NCI-H187 treated with DMSO at 0.1 percent for 48 hours (cell line): Measurements from ENCODE around the gene ZSCAN26.
"Not testable (repeated sequence)": the region's sequence is repeated elsewhere in the genome, so short reads cannot be mapped to it uniquely, and the experiment has no call there.

Experiments
- DNase-seq: peaks from one replicate; lab custom pipeline; 2025; lab: John Stamatoyannopoulos, UW

ZSCAN26 gene

GRCh38 chr6:28257042-28257441, 9.9 kb upstream of the ZSCAN26 start:
- DNase-seq: no peak

DNA sequence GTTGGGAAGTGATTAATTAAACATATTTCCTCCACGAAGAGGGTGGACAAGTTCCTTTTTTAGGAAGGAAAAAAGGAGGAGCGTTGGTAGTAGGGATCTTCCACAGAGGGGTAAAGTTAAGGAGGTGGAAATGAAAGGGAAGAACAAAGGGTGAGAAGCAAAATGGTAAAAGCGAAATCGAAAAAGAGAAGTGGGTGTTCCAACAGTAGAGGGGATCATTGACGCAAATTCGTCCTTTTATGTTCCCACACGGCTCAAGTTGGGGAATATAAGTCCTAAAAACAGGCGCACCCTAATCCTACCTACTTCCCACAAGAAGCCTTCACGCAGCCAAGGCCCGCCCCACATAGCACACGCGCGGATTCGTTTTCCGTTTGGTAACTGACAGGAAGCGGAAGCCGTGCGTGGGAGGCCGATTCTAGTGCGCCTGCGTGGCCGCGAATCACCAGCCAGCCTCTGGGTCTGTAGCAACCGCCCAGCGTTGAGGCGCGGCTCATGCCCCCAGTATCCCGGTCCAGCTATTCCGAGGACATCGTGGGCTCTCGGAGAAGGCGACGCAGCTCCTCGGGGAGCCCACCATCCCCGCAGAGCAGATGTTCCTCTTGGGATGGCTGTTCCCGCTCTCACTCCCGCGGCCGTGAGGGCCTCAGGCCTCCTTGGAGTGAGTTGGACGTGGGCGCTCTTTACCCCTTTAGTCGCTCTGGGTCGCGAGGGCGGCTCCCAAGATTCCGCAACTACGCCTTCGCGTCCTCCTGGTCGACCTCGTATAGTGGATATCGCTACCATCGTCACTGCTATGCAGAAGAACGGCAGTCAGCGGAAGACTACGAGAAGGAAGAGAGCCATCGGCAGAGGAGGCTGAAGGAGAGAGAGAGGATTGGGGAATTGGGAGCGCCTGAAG, 7.8 kb upstream of the ZSCAN26 start, which contains the start of gene NKAPL:
NKAPL (plus strand) TSS at position 421 of the 901 bp plus-strand sequence; CDS start at position 496, 75 bp downstream.
- DNase-seq: no peak

GRCh38 chr6:28263922-28264321, 3.0 kb upstream of the ZSCAN26 start:
- no peak for DNase-seq

DNA sequence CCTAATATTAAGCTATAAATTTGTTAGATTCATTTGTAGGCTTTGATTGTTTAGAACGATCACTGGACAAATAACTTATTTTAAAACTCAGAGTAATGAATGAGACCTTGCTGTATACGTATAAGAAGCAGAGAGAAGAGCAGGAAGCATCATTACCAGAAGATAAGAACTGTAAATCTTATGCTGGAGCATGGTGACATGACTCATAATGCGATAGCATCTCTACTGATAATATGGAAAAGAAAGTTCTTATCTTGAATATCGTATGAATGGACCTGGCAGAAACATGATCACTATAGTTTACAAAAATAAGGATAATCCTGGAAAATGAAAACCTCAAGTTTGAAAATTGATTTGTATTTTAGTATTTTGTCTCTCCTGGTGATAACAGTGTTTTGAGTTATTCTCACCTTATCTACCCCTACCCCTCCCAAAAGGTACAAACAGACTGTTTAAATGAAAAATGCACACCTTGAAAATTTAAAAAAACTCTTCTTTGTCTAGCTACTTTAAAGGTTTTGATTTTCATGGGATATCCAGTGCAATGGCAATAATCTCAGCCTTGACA, 2.0 kb upstream of the ZSCAN26 start:
- DNase-seq: no peak

DNA sequence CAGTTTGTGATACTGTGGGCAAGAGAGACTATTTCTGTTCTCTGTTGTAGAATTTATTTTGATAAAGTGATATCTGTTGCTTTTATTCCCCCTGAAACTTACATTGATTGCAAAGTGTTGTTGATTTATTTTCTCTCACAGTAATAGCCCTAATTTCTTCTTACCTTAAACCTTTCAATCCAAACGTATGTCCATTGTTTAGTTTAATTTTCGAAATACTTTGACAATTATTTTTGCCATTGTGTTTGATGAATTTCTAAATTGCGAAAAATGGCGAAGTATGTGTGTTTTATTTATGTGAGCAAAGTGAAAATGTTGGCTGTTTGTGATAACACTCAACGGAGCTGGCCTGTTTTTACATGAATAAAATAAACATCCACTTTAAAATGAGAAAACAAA, 381 bp upstream of the ZSCAN26 start:
- no peak for DNase-seq

DNA sequence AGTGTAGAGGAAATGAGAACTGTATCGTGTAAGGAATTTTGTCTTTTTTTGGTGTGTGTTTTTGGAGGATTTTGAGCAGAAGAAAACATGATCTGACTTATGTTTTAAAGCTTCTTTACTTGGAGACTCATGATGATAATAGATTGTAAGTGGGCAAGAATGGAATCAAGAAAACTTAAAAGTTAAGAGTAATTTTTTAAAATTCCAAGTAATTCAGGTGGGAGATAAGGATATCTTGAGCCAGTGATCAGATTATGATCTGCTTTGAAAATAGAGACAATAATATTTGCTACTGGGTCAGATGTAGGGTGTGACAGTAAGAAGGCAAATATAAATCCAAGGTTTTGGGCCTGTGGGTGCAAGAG, 734 bp downstream of the ZSCAN26 start:
- no peak for DNase-seq

DNA sequence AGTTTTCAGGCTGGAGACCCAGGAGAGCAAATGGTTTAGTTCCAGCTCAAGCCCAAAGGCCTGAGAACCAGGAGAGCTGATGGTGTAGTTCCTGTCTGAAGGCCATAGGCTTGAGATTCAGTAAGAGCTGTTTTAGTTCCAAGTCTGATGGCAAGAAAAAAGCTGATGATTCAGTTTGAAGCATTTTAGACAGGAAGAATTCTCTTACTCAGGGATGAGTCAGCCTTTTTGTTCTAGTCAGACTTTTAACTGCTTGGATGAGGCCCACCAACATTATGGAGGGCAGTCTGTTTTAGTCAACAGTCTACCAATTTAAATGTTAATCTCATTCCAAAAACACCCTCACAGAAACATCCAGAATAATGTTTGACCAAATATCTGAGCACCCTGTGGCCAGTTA, 2.5 kb downstream of the ZSCAN26 start:
- DNase-seq: no peak

DNA sequence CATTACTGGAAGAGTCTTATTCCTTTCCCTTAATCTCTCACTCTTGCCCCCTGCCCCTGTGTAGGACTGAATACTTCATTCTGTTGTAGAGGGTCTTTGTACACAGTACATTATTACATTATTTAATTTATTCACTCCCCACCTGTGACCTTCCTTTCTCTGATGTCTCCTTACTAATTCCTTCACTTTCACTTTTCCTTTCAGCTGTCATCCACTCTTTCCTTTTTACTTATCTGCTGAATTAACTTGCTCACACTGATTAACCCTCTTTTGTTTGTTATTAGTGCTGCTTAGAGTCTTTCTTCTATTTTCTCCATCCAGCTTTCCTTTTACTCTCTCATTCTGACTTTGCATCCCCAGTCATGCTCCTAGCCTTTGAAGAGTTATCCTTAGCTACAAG, 7.9 kb downstream of the ZSCAN26 start:
- DNase-seq: no peak

- no peak for DNase-seq
Observed at GRCh38 chr6:28277746-28278145, 10.8 kb downstream of the ZSCAN26 start.

GRCh38 chr6:28280595-28281287, 13.8 kb downstream of the ZSCAN26 start:
- no peak for DNase-seq

DNA sequence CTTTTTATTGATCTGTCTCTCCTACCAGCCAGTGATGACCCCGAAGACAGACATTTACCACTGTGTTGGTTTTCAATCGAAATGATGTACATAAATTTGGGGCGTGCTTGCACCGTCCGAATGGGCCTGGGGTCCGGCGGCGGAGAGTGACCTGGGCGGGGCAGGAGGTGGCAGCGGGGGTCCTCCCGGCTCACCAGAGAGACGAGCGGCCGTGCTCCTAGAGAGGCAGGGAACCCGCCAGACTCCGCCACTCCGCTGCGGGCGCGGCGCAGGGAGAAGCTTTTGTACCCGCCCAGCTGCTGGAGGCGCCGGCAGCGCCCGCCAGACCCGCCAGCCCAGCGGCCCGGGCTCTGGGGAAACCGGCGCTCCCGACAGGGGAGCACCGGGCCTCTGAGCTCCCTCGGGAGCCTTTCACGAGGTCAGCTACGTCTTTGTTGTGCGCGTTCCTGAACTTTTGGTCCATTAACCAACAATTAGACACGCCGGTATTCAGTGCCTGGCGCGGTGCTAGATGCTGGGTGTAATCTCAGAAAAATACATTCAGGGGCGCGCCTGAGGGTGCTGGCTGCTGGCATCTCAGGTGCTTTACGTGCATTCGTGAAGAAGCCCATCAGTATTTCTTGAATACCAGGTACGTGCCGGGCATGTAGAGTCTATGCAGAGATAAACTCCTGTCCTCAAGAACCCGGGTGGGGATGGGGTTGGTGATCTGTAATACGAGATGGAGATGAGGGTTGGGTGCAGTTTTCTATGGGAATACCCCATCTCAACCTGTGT, 14.5 kb downstream of the ZSCAN26 start, which contains the start of gene PGBD1:
PGBD1 (plus strand) TSS at position 285 of the 777 bp plus-strand sequence. CDS start 2,242 bp downstream, outside the sequence.
- DNase-seq: no peak

DNA sequence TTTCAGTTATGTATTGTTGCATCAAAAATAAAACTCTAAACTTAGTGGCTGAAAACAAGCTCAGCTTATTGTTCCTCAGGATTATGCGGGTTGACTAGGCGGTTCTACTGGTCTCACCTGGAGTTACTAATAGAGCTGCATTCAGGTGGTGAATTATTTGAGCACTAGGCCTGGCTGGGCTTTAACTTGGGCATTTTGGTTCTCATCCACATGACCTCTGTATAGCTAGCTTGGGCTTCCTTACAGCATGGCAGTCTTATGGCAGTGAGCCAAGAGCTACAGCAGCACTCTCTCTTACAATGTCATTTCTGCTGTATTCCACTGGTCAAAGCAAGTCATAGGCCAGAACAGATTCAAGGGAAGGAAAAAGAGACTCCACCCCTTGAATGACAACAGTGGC, 16.0 kb downstream of the ZSCAN26 start:
- no peak for DNase-seq

- no peak for DNase-seq
Observed at GRCh38 chr6:28291573-28291972, 24.6 kb downstream of the ZSCAN26 start.

GRCh38 chr6:28295326-28295725, 28.4 kb downstream of the ZSCAN26 start:
- DNase-seq: no peak

DNA sequence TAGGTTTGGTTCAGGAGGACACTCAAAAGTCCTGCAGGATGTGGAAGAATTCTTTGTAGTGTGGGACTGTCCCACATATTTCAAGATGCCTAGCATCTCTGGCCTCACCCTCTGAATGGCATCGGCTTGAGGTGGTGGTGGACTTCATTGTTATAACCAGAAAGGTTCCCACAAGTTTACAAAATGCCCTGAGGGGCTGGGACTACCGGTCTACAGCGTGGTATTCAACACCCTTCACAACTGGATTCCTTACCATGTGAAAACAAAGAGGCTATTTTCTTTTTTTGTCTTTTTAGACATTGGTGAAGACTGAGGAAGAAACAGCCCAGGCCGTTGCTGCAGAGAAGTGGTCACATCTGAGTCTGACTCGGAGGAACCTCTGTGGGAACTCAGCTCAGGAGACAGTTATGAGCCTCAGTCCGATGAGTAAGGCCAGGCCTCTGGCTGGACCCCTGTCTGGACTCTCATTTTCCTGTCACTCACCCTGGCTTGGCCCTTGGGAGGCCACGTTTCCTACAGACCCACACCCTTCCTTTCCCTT, 29.6 kb downstream of the ZSCAN26 start:
- DNase-seq: no peak

DNA sequence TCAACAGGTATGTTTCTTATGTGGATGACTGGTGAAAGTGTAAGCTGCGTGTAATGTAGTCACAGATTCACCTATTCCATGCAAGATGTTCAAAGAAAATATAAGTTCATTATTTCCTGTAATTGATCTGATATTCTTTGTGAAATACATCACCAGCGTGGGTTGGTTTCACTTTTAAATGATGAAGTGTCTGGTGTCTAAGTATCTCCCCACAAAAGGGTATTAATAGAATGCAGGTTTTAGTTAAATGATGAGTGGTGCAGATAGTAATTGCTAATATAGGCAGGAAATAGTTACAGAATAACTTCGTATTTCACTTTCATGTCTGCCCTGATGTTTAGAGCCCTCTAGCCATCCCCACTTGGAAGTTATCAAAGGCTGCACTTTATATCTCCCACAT, 36.6 kb downstream of the ZSCAN26 start:
- no peak for DNase-seq

- DNase-seq: not testable (repeated sequence)
Observed at GRCh38 chr6:28306363-28306762, 39.4 kb downstream of the ZSCAN26 start.

- no peak for DNase-seq
Observed at GRCh38 chr6:28311139-28311823, 44.3 kb downstream of the ZSCAN26 start.

GRCh38 chr6:28312939-28313338, 46.0 kb downstream of the ZSCAN26 start:
- DNase-seq: no peak

DNA sequence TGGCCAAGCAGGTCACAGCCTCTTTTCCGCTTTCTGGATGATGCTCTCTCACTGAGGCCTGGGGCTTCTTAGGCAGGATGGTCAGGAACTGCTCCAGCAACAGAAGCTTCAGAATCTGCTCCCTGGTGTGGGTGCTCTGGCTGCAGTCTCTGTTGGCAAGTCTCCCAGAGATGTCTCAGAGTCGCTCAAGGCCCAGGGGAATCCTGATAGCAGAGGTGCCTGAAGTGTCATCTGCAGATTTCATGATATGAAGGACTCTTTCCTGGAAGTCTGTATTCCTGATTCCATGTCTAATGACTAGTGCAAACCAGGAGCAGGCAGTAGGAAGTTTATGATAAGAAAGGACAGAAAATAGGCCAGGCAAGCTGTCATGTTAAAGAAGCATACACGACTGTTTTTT, 48.7 kb downstream of the ZSCAN26 start:
- no peak for DNase-seq

DNA sequence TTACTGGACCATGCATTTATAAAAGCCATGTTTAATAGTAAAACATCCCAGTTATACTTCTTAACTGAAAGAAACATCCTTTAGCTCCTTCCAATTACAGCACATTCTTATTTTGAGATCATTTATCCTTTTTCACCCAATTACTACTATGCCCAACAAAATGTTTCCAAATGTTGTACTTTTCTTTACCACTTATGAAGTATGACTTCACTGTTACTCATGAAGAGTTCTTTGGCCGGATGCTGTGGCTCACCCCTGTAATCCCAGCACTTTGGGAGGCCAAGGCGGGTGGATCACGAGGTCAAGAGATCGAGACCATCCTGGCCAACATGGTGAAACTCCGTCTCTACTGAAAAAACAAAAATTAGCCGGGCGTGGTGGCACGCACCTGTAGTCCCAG, 50.9 kb downstream of the ZSCAN26 start:
- DNase-seq: not testable (repeated sequence)
